ENCODE measurements around the gene ITGA1.

The ITGA1 gene

DNA sequence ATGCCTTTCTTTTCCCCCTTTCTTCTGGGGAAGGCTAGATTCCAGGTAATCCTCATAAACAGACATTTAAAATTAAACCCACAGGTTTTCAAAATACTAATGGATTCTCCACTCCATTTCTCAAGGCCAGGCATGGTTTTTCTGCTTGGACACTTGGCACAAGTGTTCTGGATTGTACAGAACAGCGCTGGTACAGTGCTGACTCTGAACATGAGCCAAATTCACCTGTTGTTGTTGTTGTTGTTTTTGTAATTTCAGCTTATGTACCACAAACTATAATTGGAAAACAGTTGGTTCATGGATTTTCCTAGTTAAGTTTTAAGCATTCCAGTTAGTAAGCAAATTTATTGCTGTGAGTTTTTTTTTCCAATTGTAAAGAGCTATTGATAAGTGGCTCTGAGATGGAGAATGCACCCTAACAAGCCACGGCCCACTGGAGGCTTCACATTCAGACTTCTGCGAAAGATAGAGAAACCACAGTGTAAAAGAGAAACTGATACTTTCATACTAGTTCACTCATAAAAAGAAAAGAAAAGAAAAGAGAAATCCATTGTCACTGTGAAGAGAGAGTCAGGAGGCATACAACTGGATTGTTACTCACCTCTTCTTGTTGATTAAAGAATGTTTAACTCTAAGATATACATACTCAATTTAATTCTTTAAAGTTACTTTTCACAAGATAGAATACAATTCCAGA, 16.2 kb upstream of the ITGA1 start:
- no peaks in the 10 kb centered on the region for H3K27me3 ChIP-seq (replicated peaks in 2 of 5; ENCODE audit: control insufficient read depth in 4 of 5, insufficient read depth in 5 of 5, low read length in 4 of 5)
- H3K36me3 ChIP-seq (ENCODE audit: control insufficient read depth in 4 of 4, insufficient read depth in 4 of 4, low read length in 3 of 4): no peaks in the 10 kb centered on the region
- no peak for DNase-seq
- CTCF ChIA-PET: no interaction called here
- POLR2A ChIA-PET: interaction anchor here (0.6 kb wide), 1 partner anchor 71 kb away, joined by 5 read pairs; no protein-coding TSS in a partner anchor
- H3K4me1 ChIP-seq (ENCODE audit: control extremely low read depth in 1 of 4, control insufficient read depth in 4 of 4, insufficient read depth in 4 of 4, low read length in 3 of 4): no peaks in the 10 kb centered on the region
- H3K4me3 ChIP-seq (ENCODE audit: control insufficient read depth in 1 of 7, extremely low read depth in 1 of 7, insufficient read depth in 4 of 7, low read depth in 2 of 7, low read length in 6 of 7): no peak overlapping the region
- no peak overlapping the region for H3K27ac ChIP-seq (ENCODE audit: insufficient read depth in 1 of 2, low read depth in 1 of 2, low read length in 2 of 2, poor library complexity in 1 of 2, severe bottlenecking in 2 of 2)
- no CpG with 5 or more reads among the region's 3 CpGs for whole genome bisulfite sequencing (ENCODE audit: insufficient coverage)
- H3K9me3 ChIP-seq (ENCODE audit: control extremely low read depth in 1 of 5, control insufficient read depth in 4 of 5, insufficient read depth in 2 of 5, low read depth in 1 of 5, low read length in 4 of 5): no peaks in the 10 kb centered on the region

DNA sequence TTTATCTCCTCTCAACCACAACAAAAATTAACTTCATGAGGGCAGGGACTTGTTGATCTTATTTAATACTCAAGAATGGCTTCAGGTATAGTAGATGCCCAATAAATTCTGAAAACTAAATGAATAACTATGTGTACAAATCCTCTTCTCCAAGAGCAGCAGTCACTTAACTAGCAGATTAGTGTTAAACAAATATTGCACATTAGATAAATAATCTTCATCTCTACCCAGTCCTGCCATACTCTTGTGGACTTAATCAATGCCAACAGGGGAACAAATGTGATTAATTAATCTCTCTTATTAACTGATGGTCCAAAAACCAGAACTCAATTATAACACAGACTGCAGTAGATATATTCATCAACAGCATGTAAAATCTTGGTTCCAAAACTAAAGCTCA, 15.0 kb upstream of the ITGA1 start:
- Histone ChIP-seq H3K36me3 (ENCODE audit: control insufficient read depth in 4 of 4, insufficient read depth in 4 of 4, low read length in 3 of 4) (no peaks in the 10 kb centered on the region), H3K4me3 (ENCODE audit: control insufficient read depth in 1 of 7, extremely low read depth in 1 of 7, insufficient read depth in 4 of 7, low read depth in 2 of 7, low read length in 6 of 7) (no peak overlapping the region), H3K9me3 (ENCODE audit: control extremely low read depth in 1 of 5, control insufficient read depth in 4 of 5, insufficient read depth in 2 of 5, low read depth in 1 of 5, low read length in 4 of 5) (no peaks in the 10 kb centered on the region), H3K4me1 (ENCODE audit: control extremely low read depth in 1 of 4, control insufficient read depth in 4 of 4, insufficient read depth in 4 of 4, low read length in 3 of 4) (no peaks in the 10 kb centered on the region), H3K27ac (ENCODE audit: insufficient read depth in 1 of 2, low read depth in 1 of 2, low read length in 2 of 2, poor library complexity in 1 of 2, severe bottlenecking in 2 of 2) (no peak overlapping the region), H3K27me3 (replicated peaks in 2 of 5; ENCODE audit: control insufficient read depth in 4 of 5, insufficient read depth in 5 of 5, low read length in 4 of 5) (no peaks in the 10 kb centered on the region)
- DNase-seq: no peak
- POLR2A ChIA-PET: no interaction called here
- CTCF ChIA-PET: no interaction called here

DNA sequence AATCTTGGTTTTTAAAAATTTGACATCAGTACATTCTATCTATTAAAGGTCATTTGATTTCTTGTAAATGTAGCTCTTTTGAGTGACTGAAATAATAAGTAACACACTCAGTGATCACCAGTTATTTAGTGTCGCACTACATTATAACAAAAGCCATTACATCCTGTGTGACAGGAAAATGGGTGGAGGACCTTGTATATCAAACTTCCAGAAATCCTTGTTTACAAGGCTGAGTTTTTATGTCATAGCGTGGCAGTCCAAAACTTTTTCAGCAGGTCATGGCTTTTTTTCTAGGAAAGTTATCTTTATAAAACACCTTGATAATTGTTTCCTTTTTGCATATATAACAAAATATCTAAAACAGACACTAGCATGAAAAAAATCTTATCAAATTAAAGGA, 14.4 kb upstream of the ITGA1 start:
- Histone ChIP-seq H3K27me3 (replicated peaks in 2 of 5; ENCODE audit: control insufficient read depth in 4 of 5, insufficient read depth in 5 of 5, low read length in 4 of 5) (no peaks in the 10 kb centered on the region), H3K9me3 (ENCODE audit: control extremely low read depth in 1 of 5, control insufficient read depth in 4 of 5, insufficient read depth in 2 of 5, low read depth in 1 of 5, low read length in 4 of 5) (no peaks in the 10 kb centered on the region), H3K36me3 (ENCODE audit: control insufficient read depth in 4 of 4, insufficient read depth in 4 of 4, low read length in 3 of 4) (no peaks in the 10 kb centered on the region), H3K4me3 (ENCODE audit: control insufficient read depth in 1 of 7, extremely low read depth in 1 of 7, insufficient read depth in 4 of 7, low read depth in 2 of 7, low read length in 6 of 7) (no peak overlapping the region), H3K4me1 (ENCODE audit: control extremely low read depth in 1 of 4, control insufficient read depth in 4 of 4, insufficient read depth in 4 of 4, low read length in 3 of 4) (no peaks in the 10 kb centered on the region), H3K27ac (ENCODE audit: insufficient read depth in 1 of 2, low read depth in 1 of 2, low read length in 2 of 2, poor library complexity in 1 of 2, severe bottlenecking in 2 of 2) (no peak overlapping the region)
- WGBS (ENCODE audit: insufficient coverage): no CpG with 5 or more reads among the region's 2 CpGs
- no peak for DNase-seq
- POLR2A ChIA-PET: no interaction called here
- CTCF ChIA-PET: no interaction called here

DNA sequence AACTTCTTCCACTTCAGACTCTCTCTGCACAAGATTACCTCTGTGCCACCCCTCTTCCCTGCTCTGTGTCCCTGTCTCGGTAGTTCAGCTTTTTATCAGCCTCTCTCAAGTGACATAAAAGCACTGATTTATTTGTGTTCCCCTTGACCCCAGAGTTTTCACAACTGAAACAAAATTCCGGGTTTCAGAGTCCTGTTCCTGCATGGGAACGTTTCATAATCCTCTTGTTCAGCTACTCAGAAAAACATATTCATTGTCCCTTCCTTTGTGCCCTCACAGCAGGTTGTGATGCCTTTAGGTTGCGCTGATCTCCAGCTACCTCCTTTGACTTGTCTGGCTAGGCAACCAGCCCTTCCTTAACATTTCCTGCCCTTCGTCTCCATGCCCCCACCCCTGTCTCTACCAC, 13.7 kb upstream of the ITGA1 start:
- WGBS (ENCODE audit: insufficient coverage): 52% methylated on average over 5 of the region's 5 CpGs
- no peak for DNase-seq
- POLR2A ChIA-PET: no interaction called here
- Histone ChIP-seq H3K27me3 (replicated peaks in 2 of 5; ENCODE audit: control insufficient read depth in 4 of 5, insufficient read depth in 5 of 5, low read length in 4 of 5) (no peaks in the 10 kb centered on the region), H3K27ac (ENCODE audit: insufficient read depth in 1 of 2, low read depth in 1 of 2, low read length in 2 of 2, poor library complexity in 1 of 2, severe bottlenecking in 2 of 2) (no peak overlapping the region), H3K9me3 (ENCODE audit: control extremely low read depth in 1 of 5, control insufficient read depth in 4 of 5, insufficient read depth in 2 of 5, low read depth in 1 of 5, low read length in 4 of 5) (no peaks in the 10 kb centered on the region), H3K4me3 (ENCODE audit: control insufficient read depth in 1 of 7, extremely low read depth in 1 of 7, insufficient read depth in 4 of 7, low read depth in 2 of 7, low read length in 6 of 7) (no peak overlapping the region), H3K36me3 (ENCODE audit: control insufficient read depth in 4 of 4, insufficient read depth in 4 of 4, low read length in 3 of 4) (no peaks in the 10 kb centered on the region), H3K4me1 (ENCODE audit: control extremely low read depth in 1 of 4, control insufficient read depth in 4 of 4, insufficient read depth in 4 of 4, low read length in 3 of 4) (no peaks in the 10 kb centered on the region)
- CTCF ChIA-PET: no interaction called here

DNA sequence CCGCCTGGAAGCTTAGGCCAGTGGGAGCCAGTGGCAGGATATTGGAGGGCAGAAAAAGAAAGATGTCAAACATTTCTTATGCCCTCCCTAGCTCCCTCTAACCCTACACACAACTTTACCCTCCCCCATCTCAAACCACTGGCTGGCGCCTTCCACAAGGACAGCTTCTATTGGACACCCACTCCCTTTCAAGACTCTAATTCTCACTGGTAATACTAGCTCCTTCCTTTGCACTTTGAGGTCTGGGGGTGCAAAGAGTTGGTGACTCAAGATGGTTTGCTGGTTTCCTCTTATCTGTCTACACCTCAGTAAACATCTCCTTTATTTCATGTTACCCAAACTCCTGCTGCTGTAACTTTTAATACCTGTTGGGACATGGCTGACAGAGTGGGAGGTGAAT, 11.6 kb upstream of the ITGA1 start:
- Histone ChIP-seq H3K36me3 (ENCODE audit: control insufficient read depth in 4 of 4, insufficient read depth in 4 of 4, low read length in 3 of 4) (no peaks in the 10 kb centered on the region), H3K9me3 (ENCODE audit: control extremely low read depth in 1 of 5, control insufficient read depth in 4 of 5, insufficient read depth in 2 of 5, low read depth in 1 of 5, low read length in 4 of 5) (no peaks in the 10 kb centered on the region), H3K27ac (ENCODE audit: insufficient read depth in 1 of 2, low read depth in 1 of 2, low read length in 2 of 2, poor library complexity in 1 of 2, severe bottlenecking in 2 of 2) (no peak overlapping the region), H3K4me3 (ENCODE audit: control insufficient read depth in 1 of 7, extremely low read depth in 1 of 7, insufficient read depth in 4 of 7, low read depth in 2 of 7, low read length in 6 of 7) (no peak overlapping the region), H3K27me3 (replicated peaks in 2 of 5; ENCODE audit: control insufficient read depth in 4 of 5, insufficient read depth in 5 of 5, low read length in 4 of 5) (no peaks in the 10 kb centered on the region), H3K4me1 (ENCODE audit: control extremely low read depth in 1 of 4, control insufficient read depth in 4 of 4, insufficient read depth in 4 of 4, low read length in 3 of 4) (no peaks in the 10 kb centered on the region)
- ChIA-PET CTCF (interaction anchor here (0.6 to 1.3 kb wide), 2 partner anchors 11 to 13 kb away, joined by 3 read pairs; partner anchors contain the start of genes ITGA1 and PELO), POLR2A (no interaction called here)
- WGBS (ENCODE audit: insufficient coverage): 85% methylated on average over 2 of the region's 2 CpGs
- DNase-seq: no peak

DNA sequence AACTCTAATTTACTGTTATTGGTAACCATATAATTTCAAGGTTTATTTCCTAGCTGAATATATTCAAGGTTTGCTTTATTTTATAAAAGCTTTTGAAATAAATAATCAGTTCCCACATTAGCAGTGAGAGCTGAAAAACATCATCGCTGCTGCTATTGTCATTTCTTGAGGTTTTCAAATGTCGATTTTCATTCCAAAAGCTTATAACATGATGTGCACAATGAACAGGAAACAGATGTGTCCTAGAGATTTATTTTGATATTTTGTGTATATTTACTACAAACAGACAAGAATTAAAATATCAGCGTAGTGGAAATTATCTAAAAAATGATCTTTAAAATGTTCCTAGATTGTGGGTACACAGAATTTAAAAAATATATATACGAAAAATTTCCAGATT, 10.5 kb upstream of the ITGA1 start:
- H3K9me3 ChIP-seq (ENCODE audit: control extremely low read depth in 1 of 5, control insufficient read depth in 4 of 5, insufficient read depth in 2 of 5, low read depth in 1 of 5, low read length in 4 of 5): no peaks in the 10 kb centered on the region
- peak in 2 of 3 donors; percentile 16 to 30 for DNase-seq
- no peaks in the 10 kb centered on the region for H3K36me3 ChIP-seq (ENCODE audit: control insufficient read depth in 4 of 4, insufficient read depth in 4 of 4, low read length in 3 of 4)
- H3K27ac ChIP-seq (ENCODE audit: insufficient read depth in 1 of 2, low read depth in 1 of 2, low read length in 2 of 2, poor library complexity in 1 of 2, severe bottlenecking in 2 of 2): no peak overlapping the region
- no CpG with 5 or more reads among the region's 4 CpGs for WGBS (ENCODE audit: insufficient coverage)
- ChIA-PET CTCF (interaction anchor here (1.3 kb wide), 1 partner anchor 12 kb away, joined by 3 read pairs; no protein-coding TSS in a partner anchor), POLR2A (no interaction called here)
- H3K27me3 ChIP-seq (replicated peaks in 2 of 5; ENCODE audit: control insufficient read depth in 4 of 5, insufficient read depth in 5 of 5, low read length in 4 of 5): no peaks in the 10 kb centered on the region
- H3K4me1 ChIP-seq (ENCODE audit: control extremely low read depth in 1 of 4, control insufficient read depth in 4 of 4, insufficient read depth in 4 of 4, low read length in 3 of 4): no peaks in the 10 kb centered on the region
- no peak overlapping the region for H3K4me3 ChIP-seq (ENCODE audit: control insufficient read depth in 1 of 7, extremely low read depth in 1 of 7, insufficient read depth in 4 of 7, low read depth in 2 of 7, low read length in 6 of 7)

DNA sequence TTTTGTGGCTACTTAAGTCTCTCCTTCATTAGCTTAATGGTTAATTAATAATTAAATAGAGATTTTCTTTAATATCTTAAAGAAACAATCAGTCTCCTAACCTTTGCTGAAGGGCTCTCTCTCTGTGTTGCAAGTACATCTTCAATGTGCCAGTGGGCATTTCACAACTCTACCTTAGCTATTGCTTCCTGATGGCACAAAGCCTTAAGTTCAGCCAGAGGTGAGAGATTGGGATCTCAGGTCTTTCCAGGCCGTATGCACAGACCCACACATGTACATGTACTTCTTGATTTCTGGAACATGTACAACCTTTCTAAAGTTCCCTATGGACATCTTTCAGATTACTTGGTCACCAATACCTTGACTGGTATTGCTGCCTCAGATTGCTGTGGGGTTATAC, 8.9 kb upstream of the ITGA1 start:
- H3K4me1 ChIP-seq (ENCODE audit: control extremely low read depth in 1 of 4, control insufficient read depth in 4 of 4, insufficient read depth in 4 of 4, low read length in 3 of 4): peaks cover 0 to under 1% (median 0%) of the 10 kb centered on the region in 4 experiments
- CTCF ChIA-PET: no interaction called here
- DNase-seq: no peak
- no peaks in the 10 kb centered on the region for H3K27me3 ChIP-seq (replicated peaks in 2 of 5; ENCODE audit: control insufficient read depth in 4 of 5, insufficient read depth in 5 of 5, low read length in 4 of 5)
- H3K4me3 ChIP-seq (ENCODE audit: control insufficient read depth in 1 of 7, extremely low read depth in 1 of 7, insufficient read depth in 4 of 7, low read depth in 2 of 7, low read length in 6 of 7): no peak overlapping the region
- 100% methylated on average over 1 of the region's 1 CpG for WGBS (ENCODE audit: insufficient coverage)
- POLR2A ChIA-PET: no interaction called here
- H3K9me3 ChIP-seq (ENCODE audit: control extremely low read depth in 1 of 5, control insufficient read depth in 4 of 5, insufficient read depth in 2 of 5, low read depth in 1 of 5, low read length in 4 of 5): no peaks in the 10 kb centered on the region
- no peak overlapping the region for H3K27ac ChIP-seq (ENCODE audit: insufficient read depth in 1 of 2, low read depth in 1 of 2, low read length in 2 of 2, poor library complexity in 1 of 2, severe bottlenecking in 2 of 2)
- no peaks in the 10 kb centered on the region for H3K36me3 ChIP-seq (ENCODE audit: control insufficient read depth in 4 of 4, insufficient read depth in 4 of 4, low read length in 3 of 4)
